ENCODE measurements around the gene KRT1.
"Not testable (repeated sequence)": the region's sequence is repeated elsewhere in the genome, so short reads cannot be mapped to it uniquely, and the experiment has no call there.

The KRT1 gene

GRCh38 chr12:52680363-52680762 lies at the start of gene KRT1:
KRT1 (minus strand) TSS chr12:52680407; CDS start chr12:52680348, 59 bp downstream.
- no peak for DNase-seq (ENCODE audit: low read depth)

- no peak for DNase-seq (ENCODE audit: low read depth)
These were observed 48.9 kb upstream of the KRT1 start for GRCh38 chr12:52729147-52729546.

- DNase-seq (ENCODE audit: low read depth) = no peak
These were observed 48.2 kb upstream of the KRT1 start for GRCh38 chr12:52728374-52728773.

GRCh38 chr12:52727037-52727436 lies 46.8 kb upstream of the KRT1 start:
- no peak for DNase-seq (ENCODE audit: low read depth)

GRCh38 chr12:52726451-52726850 lies 46.2 kb upstream of the KRT1 start:
- no peak for DNase-seq (ENCODE audit: low read depth)

- no peak for DNase-seq (ENCODE audit: low read depth)
These were observed 44.2 kb upstream of the KRT1 start for GRCh38 chr12:52724384-52724783.

- DNase-seq (ENCODE audit: low read depth) = no peak
These were observed 42.5 kb upstream of the KRT1 start for GRCh38 chr12:52722680-52723079.

- no peak for DNase-seq (ENCODE audit: low read depth)
These were observed 41.7 kb upstream of the KRT1 start for GRCh38 chr12:52721838-52722470.

- DNase-seq (ENCODE audit: low read depth) = no peak
These were observed 40.2 kb upstream of the KRT1 start for GRCh38 chr12:52720365-52720886.

- DNase-seq (ENCODE audit: low read depth) = no peak
These were observed 35.9 kb upstream of the KRT1 start for GRCh38 chr12:52716061-52716460.

GRCh38 chr12:52715416-52715815 lies 35.2 kb upstream of the KRT1 start:
- DNase-seq (ENCODE audit: low read depth) = no peak

- no peak for DNase-seq (ENCODE audit: low read depth)
These were observed 34.7 kb upstream of the KRT1 start for GRCh38 chr12:52714887-52715281.

- no peak for DNase-seq (ENCODE audit: low read depth)
These were observed 34.0 kb upstream of the KRT1 start for GRCh38 chr12:52713960-52714886.

GRCh38 chr12:52712122-52712521 lies 31.9 kb upstream of the KRT1 start:
- DNase-seq (ENCODE audit: low read depth) = not testable (repeated sequence)

GRCh38 chr12:52710730-52711129 lies 30.5 kb upstream of the KRT1 start:
- no peak for DNase-seq (ENCODE audit: low read depth)

GRCh38 chr12:52708010-52708409 lies 27.8 kb upstream of the KRT1 start:
- DNase-seq (ENCODE audit: low read depth) = no peak

- no peak for DNase-seq (ENCODE audit: low read depth)
These were observed 24.3 kb upstream of the KRT1 start for GRCh38 chr12:52704464-52704863.

GRCh38 chr12:52703878-52704277 lies 23.7 kb upstream of the KRT1 start:
- no peak for DNase-seq (ENCODE audit: low read depth)

GRCh38 chr12:52703424-52703823 lies 23.2 kb upstream of the KRT1 start, which contains the start of gene KRT77:
KRT77 (minus strand) TSS chr12:52703524; CDS start chr12:52703434, 90 bp downstream.
- no peak for DNase-seq (ENCODE audit: low read depth)

- DNase-seq (ENCODE audit: low read depth) = no peak
These were observed 22.1 kb upstream of the KRT1 start for GRCh38 chr12:52702338-52702737.

GRCh38 chr12:52701281-52701680 lies 21.1 kb upstream of the KRT1 start:
- DNase-seq (ENCODE audit: low read depth) = no peak

- no peak for DNase-seq (ENCODE audit: low read depth)
These were observed 19.8 kb upstream of the KRT1 start for GRCh38 chr12:52699960-52700359.

- DNase-seq (ENCODE audit: low read depth) = no peak
These were observed 19.2 kb upstream of the KRT1 start for GRCh38 chr12:52699373-52699772.
